K562 (cell line): ENCODE measurements around the gene YJU2. TPM values are rescaled to one million over a fixed set of nuclear protein-coding genes. Genes with fewer than 3 reads are reported as not detected.
A peak's percentile ranks its signal among the peaks of the same experiment; 100 is the strongest.

Experiments
- ATAC-seq: fragments of 200-7000 bp; cut with Tn5 transposase; 3 replicates; pipeline ENCODE4 v1.9.1; 2020; ENCODE audit warnings: moderate library complexity
- BruUV-seq: library from RNA; stranded (reverse); fragments of 400-500 nt; replicated peaks from 2 replicates; lab custom pipeline; 2021; lab: Mats Ljungman, UMichigan
- CTCF ChIA-PET: fragments of 300-600 bp; formaldehyde crosslinking; extraction: SDS; loops from one replicate; lab custom pipeline; 2021; ENCODE audit warnings: low intra/inter-chr PET ratio; lab: Yijun Ruan, JAX
- POLR2A ChIA-PET: fragments of 300-600, 350-650 bp; sonication (Branson Sonifier 250); formaldehyde crosslinking; extraction: SDS; loops from one replicate; lab custom pipeline; 2021; ENCODE audit warnings: antibody characterized with exemption, inconsistent platforms; lab: Yijun Ruan, JAX
- DNase-seq, 4 experiments: peaks; one replicate each; pipeline versions ENCODE4 v3.0.0 to v3.0.0-alpha.2; 2011 to 2018; ENCODE audit warnings: low spot score in 3 of 4, mixed read lengths in 3 of 4; ENCODE audit errors: extremely low read depth in 1 of 4
- FAIRE-seq: peaks from 2 replicates; lab custom pipeline; 2011; peaks lifted over from hg19 to GRCh38; lab: Jason Lieb, UNC
- H2AFZ ChIP-seq: 2 replicates; pipeline ENCODE4 v1.6.0; 2011; ENCODE audit warnings: low read depth, low read length, control low read depth, inconsistent platforms
- H3K27ac ChIP-seq: fragments of 200-600 bp; 3 replicates; pipeline ENCODE4 v1.8.0; 2011; ENCODE audit warnings: low read depth, mild to moderate bottlenecking, control low read depth, inconsistent platforms, low read length, moderate library complexity, mixed read lengths; ENCODE audit errors: extremely low read depth
- H3K27me3 ChIP-seq, 2 experiments: fragments of 300-600 bp in 1 of 2; 2 replicates in 1 of 2; 3 replicates in 1 of 2; pipeline versions ENCODE4 v1.6.0 to v1.8.0; 2011; ENCODE audit warnings: inconsistent platforms in 2 of 2, low read length in 2 of 2, mild to moderate bottlenecking in 1 of 2, mixed read lengths in 1 of 2, moderate library complexity in 1 of 2; ENCODE audit not compliant: control insufficient read depth in 2 of 2, insufficient read depth in 2 of 2
- H3K36me3 ChIP-seq: fragments of 300-600 bp; 3 replicates; pipeline ENCODE4 v1.8.0; 2011; ENCODE audit warnings: mild to moderate bottlenecking, low read length, inconsistent platforms; ENCODE audit not compliant: control insufficient read depth, insufficient read depth
- H3K4me1 ChIP-seq, 2 experiments: fragments of 200-600 bp in 1 of 2; replicated peaks in 1 of 2; 2 replicates in 1 of 2; 3 replicates in 1 of 2; pipeline versions ENCODE4 v1.5.1 to v1.8.0; 2011; ENCODE audit warnings: inconsistent platforms in 2 of 2, low read length in 2 of 2, mild to moderate bottlenecking in 1 of 2, mixed read lengths in 1 of 2, moderate library complexity in 1 of 2; ENCODE audit not compliant: control insufficient read depth in 2 of 2, insufficient read depth in 2 of 2
- H3K4me2 ChIP-seq: 2 replicates; pipeline ENCODE4 v1.6.1; 2011; ENCODE audit warnings: low read length, control low read depth, inconsistent platforms, mixed read lengths; ENCODE audit not compliant: insufficient read depth
- H3K4me3 ChIP-seq: fragments of 200-600 bp; sonication (generic), shearing (Covaris generic); 2 replicates; pipeline ENCODE4 v1.5.1; 2016; ENCODE audit warnings: control low read depth, inconsistent platforms
- H3K79me2 ChIP-seq: fragments of 200-600 bp; 3 replicates; pipeline ENCODE4 v1.8.0; 2011; ENCODE audit warnings: low read length, inconsistent platforms; ENCODE audit not compliant: control insufficient read depth, insufficient read depth
- H3K9ac ChIP-seq, 2 experiments: 2 replicates each; pipeline versions ENCODE4 v1.6.0 to v1.6.1; 2011; ENCODE audit warnings: low read depth in 2 of 2, low read length in 2 of 2, control low read depth in 1 of 2, inconsistent platforms in 1 of 2, mild to moderate bottlenecking in 1 of 2, mixed read lengths in 1 of 2; ENCODE audit not compliant: insufficient read depth in 1 of 2
- H3K9me1 ChIP-seq: one replicate; pipeline ENCODE4 v1.6.0; 2011; ENCODE audit warnings: inconsistent platforms, mild to moderate bottlenecking, low read length, moderate library complexity; ENCODE audit not compliant: control insufficient read depth, insufficient read depth
- H3K9me3 ChIP-seq: replicated peaks from 2 replicates; pipeline ENCODE4 v1.5.1; 2011; ENCODE audit warnings: low read depth, low read length, inconsistent platforms; ENCODE audit not compliant: control insufficient read depth, insufficient read depth
- H4K20me1 ChIP-seq: replicated peaks from 2 replicates; pipeline ENCODE4 v1.6.1; 2011; ENCODE audit warnings: low read length, inconsistent platforms, mixed read lengths; ENCODE audit not compliant: control insufficient read depth, insufficient read depth
- HDAC3 ChIP-seq: fragments of 450-650 bp; IDR thresholded peaks from 2 replicates; pipeline ENCODE4 v1.6.1; 2018; ENCODE audit warnings: borderline replicate concordance, mild to moderate bottlenecking, moderate library complexity; ENCODE audit not compliant: partially characterized antibody
- POLR2G ChIP-seq: fragments of 200-400 bp; formaldehyde crosslinking; IDR thresholded peaks from 2 replicates; pipeline ENCODE4 v1.6.1; 2017; ENCODE audit warnings: low read depth, mild to moderate bottlenecking, antibody characterized with exemption, low read length, moderate library complexity
- SRSF3 ChIP-seq: fragments of 200-400 bp; formaldehyde crosslinking; IDR thresholded peaks from 2 replicates; pipeline ENCODE4 v1.6.1; 2016; ENCODE audit warnings: mild to moderate bottlenecking, low read length, moderate library complexity; ENCODE audit not compliant: insufficient read depth
- ZBTB12 ChIP-seq: fragments of 250-450 bp; sonication (Bioruptor Pico); IDR thresholded peaks from 2 replicates; pipeline ENCODE4 v1.4.0; 2020
- ZBTB33 ChIP-seq: sonication (generic); formaldehyde crosslinking; IDR thresholded peaks from 2 replicates; pipeline ENCODE4 v1.8.1; 2023; ENCODE audit warnings: mild to moderate bottlenecking, missing genetic modification reagents
- ZC3H4 ChIP-seq: sonication (generic); formaldehyde crosslinking; IDR thresholded peaks from 2 replicates; pipeline ENCODE4 v1.9.0; 2021; ENCODE audit warnings: missing genetic modification reagents, borderline replicate concordance
- WGBS: fragments of 100-300 bp; shearing (Covaris generic); methylation state at CpG from one replicate; pipeline ENCODE4 v1.1.6; 2016; ENCODE audit warnings: low coverage, mixed read lengths; ENCODE audit not compliant: insufficient coverage; ENCODE audit errors: missing lambda C conversion rate; 5-methylcytosine and 5-hydroxymethylcytosine counted together
- in situ Hi-C: fragments of 300-500 bp; cut with MboI; formaldehyde crosslinking; loops from 4 replicates; pipeline ENCODE4 v1.15.0; 2018; ENCODE audit warnings: inconsistent platforms, mixed read lengths
- intact Hi-C: fragments of 100-400 bp; cut with micrococcal nuclease; formaldehyde crosslinking; loops from 2 replicates; pipeline ENCODE4 v1.14.2; 2022
- polyA plus RNA-seq, 8 experiments: library from polyadenylated mRNA; depleted of rRNA in 4 of 8; stranded (reverse) in 5 of 8; unstranded in 3 of 8; fragments of >200 nt; fragmentation: Nextera tagmentation in 2 of 8; fragmentation: Illumina TruSeq in 1 of 8; extraction: Ambion mirVana in 2 of 8; extraction: Trizol in 1 of 8; gene quantifications; 2 replicates each; pipeline versions ENCODE4 v1.2.1 to v1.2.3, GENCODE V29; 2011 to 2014; ENCODE audit warnings: inconsistent platforms in 1 of 8, missing spikeins in 1 of 8
- total RNA-seq, 7 experiments: library from RNA; depleted of rRNA in 6 of 7; stranded (reverse); fragments of >200 nt in 6 of 7; fragmentation: Illumina TruSeq in 2 of 7; extraction: Trizol in 2 of 7; gene quantifications; 2 replicates each; pipeline versions ENCODE4 v1.2.1 to v1.2.3, GENCODE V29; 2011 to 2021; ENCODE audit warnings: low replicate concordance in 1 of 7

Gene YJU2
- total and polyA plus RNA-seq, 9 of the 15 experiments (the other 6 are each of a cell fraction or from before 2014, with no cell fraction given) = 0.41 to 34.9 (median 19.3) TPM

GRCh38 chr19:4258181-4258580 is 11.3 kb downstream of the YJU2 start:
- Histone ChIP-seq H3K27me3 (no peaks in the 10 kb centered on the region), H3K4me3 (no peak overlapping the region), H3K9me3 (peaks cover 9% of the 10 kb centered on the region), H3K79me2 (no peaks in the 10 kb centered on the region), H3K9ac (peak overlapping the region in 1 of 2 experiments; percentile 35; a peak in 1 of 4 replicates), H2AFZ (no peak overlapping the region), H3K36me3 (peaks cover 65% of the 10 kb centered on the region; the same call in 2 of the 3 replicates), H3K27ac (no peak overlapping the region), H3K4me2 (no peak overlapping the region), H3K4me1 (peaks cover 0 to 5% of the 10 kb centered on the region in 2 experiments; a peak in 1 of 5 replicates), H3K9me1 (no peaks in the 10 kb centered on the region), H4K20me1 (no peaks in the 10 kb centered on the region)
- BruUV-seq = no TSS peak
- FAIRE-seq (no peak), DNase-seq (peak in 1 of 4 experiments; percentile 13), ATAC-seq (no peak)
- ChIA-PET POLR2A (interaction anchor here (0.5 to 1.1 kb wide), 2 partner anchors 17 to 212 kb away, joined by 3 read pairs; no protein-coding TSS in a partner anchor), CTCF (no interaction called here)
- in situ Hi-C loops (no loop called here), intact Hi-C loops (no loop called here)
- 94% methylated on average over 11 of the region's 28 CpGs for WGBS
- TF ChIP-seq ZBTB12 (CRISPR knock-in tag) = no peak
- TF ChIP-seq HDAC3 = no peak
- TF ChIP-seq SRSF3 = no peak
- TF ChIP-seq ZC3H4 (CRISPR knock-in tag) = no peak
- TF ChIP-seq ZBTB33 (CRISPR knock-in tag) = peak; percentile 71
- peak; percentile 39; the same call in 1 of the 2 replicates for TF ChIP-seq POLR2G
